Endothelial cell of umbilical vein (primary cell): ENCODE results near the gene ODF4. TPM values are rescaled to one million over a fixed set of nuclear protein-coding genes. Genes with fewer than 3 reads are reported as not detected.

Source experiments
- BruUV-seq: library from RNA; stranded (reverse); fragments of 400-500 nt; replicated peaks from 2 replicates; lab custom pipeline; 2021; lab: Mats Ljungman, UMichigan
- CTCF ChIA-PET: fragments of 300-600, 350-600 bp; sonication (Branson Sonifier 250); formaldehyde crosslinking; loops from one replicate; lab custom pipeline; 2021; ENCODE audit warnings: antibody characterized with exemption, inconsistent platforms; lab: Charles Lee
- POLR2A ChIA-PET: fragments of 300-600, 350-600 bp; sonication (Branson Sonifier 250); formaldehyde crosslinking; loops from one replicate; lab custom pipeline; 2021; ENCODE audit warnings: antibody characterized with exemption, inconsistent platforms; lab: Charles Lee
- DNase-seq: peaks from one replicate; pipeline ENCODE4 v3.0.0-alpha.2; 2011; ENCODE audit warnings: low read depth, low spot score
- FAIRE-seq: peaks from 2 replicates; lab custom pipeline; 2011; peaks lifted over from hg19 to GRCh38; lab: Jason Lieb, UNC
- H2AFZ ChIP-seq: 2 replicates; pipeline ENCODE4 v1.6.0; 2012; ENCODE audit warnings: low read depth, low read length, control low read depth, inconsistent platforms
- H3K27ac ChIP-seq: 2 replicates; pipeline ENCODE4 v1.5.1; 2011; ENCODE audit warnings: low read depth, mild to moderate bottlenecking, control low read depth, low read length, moderate library complexity; ENCODE audit not compliant: insufficient read depth
- H3K27me3 ChIP-seq, 2 experiments: 2 replicates each; pipeline versions ENCODE4 v1.6.0 to v1.6.1; 2011; ENCODE audit warnings: low read length in 2 of 2, mixed read lengths in 1 of 2; ENCODE audit not compliant: control insufficient read depth in 2 of 2, insufficient read depth in 2 of 2
- H3K36me3 ChIP-seq, 2 experiments: 2 replicates in 1 of 2; 3 replicates in 1 of 2; pipeline ENCODE4 v1.5.1; 2011; ENCODE audit warnings: low read length in 2 of 2, mild to moderate bottlenecking in 1 of 2, moderate library complexity in 1 of 2; ENCODE audit not compliant: control insufficient read depth in 2 of 2, insufficient read depth in 2 of 2; ENCODE audit errors: extremely low read depth in 1 of 2
- H3K4me1 ChIP-seq: 3 replicates; pipeline ENCODE4 v1.5.1; 2011; ENCODE audit warnings: mild to moderate bottlenecking, low read length; ENCODE audit not compliant: control insufficient read depth, insufficient read depth; ENCODE audit errors: extremely low read depth
- H3K4me2 ChIP-seq: 2 replicates; pipeline ENCODE4 v1.6.1; 2011; ENCODE audit warnings: low read length, control low read depth, mixed read lengths; ENCODE audit not compliant: insufficient read depth
- H3K4me3 ChIP-seq, 3 experiments: fragments of 200-600 bp in 1 of 3; sonication (generic), shearing (Covaris generic) in 1 of 3; replicated peaks in 1 of 3; 2 replicates each; pipeline ENCODE4 v1.5.1; 2011 to 2016; ENCODE audit warnings: control low read depth in 3 of 3, low read length in 3 of 3, mild to moderate bottlenecking in 2 of 3, inconsistent platforms in 1 of 3, low read depth in 1 of 3, moderate library complexity in 1 of 3; ENCODE audit not compliant: insufficient read depth in 1 of 3
- H3K79me2 ChIP-seq: 2 replicates; pipeline ENCODE4 v1.6.0; 2012; ENCODE audit warnings: low read length, inconsistent platforms; ENCODE audit not compliant: control insufficient read depth, insufficient read depth
- H3K9ac ChIP-seq: replicated peaks from 2 replicates; pipeline ENCODE3; 2011; ENCODE audit warnings: low read length, control low read depth; ENCODE audit not compliant: insufficient read depth; ENCODE audit errors: extremely low read depth
- H3K9me1 ChIP-seq: replicated peaks from 3 replicates; pipeline ENCODE4 v1.6.0; 2011; ENCODE audit warnings: mild to moderate bottlenecking, low read length; ENCODE audit not compliant: control insufficient read depth, insufficient read depth; ENCODE audit errors: extremely low read depth
- H3K9me3 ChIP-seq: replicated peaks from 2 replicates; pipeline ENCODE4 v1.5.1; 2012; ENCODE audit warnings: low read length, inconsistent platforms; ENCODE audit not compliant: control insufficient read depth, insufficient read depth
- H4K20me1 ChIP-seq: replicated peaks from 2 replicates; pipeline ENCODE3; 2011; ENCODE audit warnings: mild to moderate bottlenecking, low read length; ENCODE audit not compliant: control insufficient read depth, insufficient read depth; ENCODE audit errors: extremely low read depth
- CTCF ChIP-seq, 2 donors: IDR thresholded peaks; 1 replicate in 1 of 2; 2 replicates in 1 of 2; pipeline ENCODE4 v1.5.1; 2011; ENCODE audit warnings: low read length in 2 of 2, mild to moderate bottlenecking in 2 of 2, moderate library complexity in 2 of 2, control low read depth in 1 of 2, inconsistent platforms in 1 of 2, low read depth in 1 of 2; ENCODE audit not compliant: insufficient read depth in 1 of 2; ENCODE audit errors: extremely low read depth in 1 of 2
- EZH2 ChIP-seq: IDR thresholded peaks from 2 replicates; pipeline ENCODE4 v1.6.1; 2012; ENCODE audit warnings: borderline replicate concordance, low read depth, mild to moderate bottlenecking, moderate library complexity, low read length, inconsistent platforms; ENCODE audit not compliant: severe bottlenecking
- FOS ChIP-seq: IDR thresholded peaks from 2 replicates; pipeline ENCODE4 v1.6.1; 2011; ENCODE audit warnings: mild to moderate bottlenecking, low read length, moderate library complexity, borderline replicate concordance; ENCODE audit not compliant: insufficient read depth
- GATA2 ChIP-seq: IDR thresholded peaks from 2 replicates; pipeline ENCODE4 v1.7.0; 2011; ENCODE audit warnings: low read depth, mild to moderate bottlenecking, moderate library complexity, mixed read lengths, low read length; ENCODE audit not compliant: insufficient read length, insufficient read depth
- JUN ChIP-seq: IDR thresholded peaks from 2 replicates; pipeline ENCODE4 v1.6.1; 2011; ENCODE audit warnings: borderline replicate concordance, low read depth; ENCODE audit not compliant: insufficient read length, insufficient read depth
- MYC ChIP-seq: IDR thresholded peaks from one replicate; pipeline ENCODE4 v1.6.1; 2011; ENCODE audit warnings: mild to moderate bottlenecking, low read depth, low read length
- POLR2A ChIP-seq: IDR thresholded peaks from 2 replicates; pipeline ENCODE4 v1.6.1; 2012; ENCODE audit warnings: low read depth, mild to moderate bottlenecking, control low read depth, low read length
- POLR2AphosphoS5 ChIP-seq: IDR thresholded peaks from 2 replicates; pipeline ENCODE4 v1.6.1; 2012; ENCODE audit warnings: low read depth, mild to moderate bottlenecking, control low read depth, low read length, moderate library complexity; ENCODE audit not compliant: insufficient read depth
- dilution Hi-C: fragments of 300-500 bp; cut with MboI; formaldehyde crosslinking; loops from one replicate; pipeline ENCODE4 v1.15.0; 2019; ENCODE audit warnings: low sequenced_read_pairs; ENCODE audit not compliant: extremely low pct_ligation_motif_present
- intact Hi-C: fragments of 100-400 bp; cut with micrococcal nuclease; formaldehyde crosslinking; loops from one replicate; pipeline ENCODE4 v1.10.0; 2022
- polyA plus RNA-seq, 4 experiments: library from polyadenylated mRNA; depleted of rRNA in 3 of 4; stranded (reverse) in 3 of 4; unstranded in 1 of 4; fragments of >200 nt; gene quantifications; 2 replicates each; pipeline versions ENCODE4 v1.2.1 to v1.2.3, GENCODE V29; 2011 to 2012; ENCODE audit warnings: missing spikeins in 1 of 4
- total RNA-seq: library from RNA; stranded (reverse); gene quantifications from 2 replicates; pipeline ENCODE4 v1.2.3, GENCODE V29; 2021
- TF ChIP-seq, protein P1 (sequence below): IDR thresholded peaks from 2 replicates; pipeline ENCODE4 v1.6.1; 2011; ENCODE audit not compliant: insufficient read depth, insufficient read length

Gene ODF4
- total and polyA plus RNA-seq, 2 donors (not counting 3 experiments of a cell fraction or from before 2014, with no cell fraction given) = not detected

DNA sequence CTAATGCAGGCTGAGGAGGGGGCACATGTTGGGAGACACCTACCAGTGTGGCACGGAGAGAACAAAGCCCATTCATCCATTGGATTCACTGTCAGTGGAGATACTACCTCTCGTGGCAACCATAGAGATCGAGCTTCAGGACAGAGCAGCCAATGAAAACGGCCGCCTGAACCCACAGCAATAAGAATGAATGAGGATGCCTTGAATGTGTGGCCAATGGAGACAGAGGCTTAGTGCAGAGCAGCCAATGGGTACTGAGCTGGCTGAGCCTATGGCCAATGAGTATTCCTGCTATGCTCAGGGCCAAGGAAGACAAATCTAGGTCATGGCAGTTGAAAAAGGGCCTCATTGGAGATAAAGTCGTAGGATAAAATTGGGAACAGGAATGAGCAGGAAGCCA, 18.6 kb upstream of the ODF4 start:
- no peaks in the 10 kb centered on the region for H3K79me2 ChIP-seq
- H3K9me3 ChIP-seq = no peaks in the 10 kb centered on the region
- no peaks in the 10 kb centered on the region for H4K20me1 ChIP-seq
- no peak overlapping the region for H3K4me2 ChIP-seq
- H3K27me3 ChIP-seq = no peaks in the 10 kb centered on the region
- no TSS peak for BruUV-seq
- no peak overlapping the region for H3K4me3 ChIP-seq
- DNase-seq (no peak), FAIRE-seq (no peak)
- H3K36me3 ChIP-seq = peaks cover 25 to 35% of the 10 kb centered on the region in 2 experiments
- H3K9ac ChIP-seq = no peak overlapping the region
- dilution Hi-C loops (no loop called here), intact Hi-C loops (no loop called here)
- no peak overlapping the region for H2AFZ ChIP-seq
- no peak overlapping the region for H3K27ac ChIP-seq
- ChIA-PET CTCF (interaction anchor here (1.2 kb wide), 1 partner anchor 20 kb away, joined by 3 read pairs; no protein-coding TSS in a partner anchor), POLR2A (no interaction called here)
- no peaks in the 10 kb centered on the region for H3K9me1 ChIP-seq
- H3K4me1 ChIP-seq = peaks cover 5% of the 10 kb centered on the region
- no peak for TF ChIP-seq CTCF (IDR thresholded peaks at IDR 0.05; ENCODE audit: extremely low read depth in 1 of 2, insufficient read depth in 1 of 2, low read depth in 1 of 2, low read length in 2 of 2)
- no peak for TF ChIP-seq POLR2AphosphoS5

DNA sequence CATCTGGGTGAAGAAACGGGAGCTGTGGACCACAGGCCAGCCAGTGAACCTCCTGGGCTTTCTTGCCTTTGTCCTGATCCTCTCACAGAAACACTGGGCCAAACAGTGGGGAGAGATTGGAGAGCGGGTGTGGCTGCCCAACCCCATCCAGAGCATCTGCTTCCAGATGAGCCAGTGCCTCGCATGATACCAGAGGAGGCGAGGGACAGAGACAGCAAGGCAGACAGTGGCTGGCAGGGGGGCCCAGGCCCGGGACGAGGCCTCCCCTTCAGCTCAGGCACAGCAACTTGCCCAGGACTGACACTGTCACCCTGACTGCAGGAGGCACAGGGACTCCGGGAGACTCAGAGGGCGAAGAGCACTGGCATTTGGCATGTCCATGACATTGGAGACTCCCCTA, 17.6 kb upstream of the ODF4 start:
- H3K4me1 ChIP-seq = peaks cover 14% of the 10 kb centered on the region
- ChIA-PET POLR2A (no interaction called here), CTCF (interaction anchor here (1.1 to 1.2 kb wide), 2 partner anchors 19 to 21 kb away, joined by 3 read pairs; no protein-coding TSS in a partner anchor)
- no peak overlapping the region for H3K27ac ChIP-seq
- TF ChIP-seq JUN (no peak), GATA2 (no peak), POLR2AphosphoS5 (no peak), POLR2A (no peak), EZH2 (no peak), CTCF (IDR thresholded peaks at IDR 0.05; ENCODE audit: extremely low read depth in 1 of 2, insufficient read depth in 1 of 2, low read depth in 1 of 2, low read length in 2 of 2) (no peak), FOS (no peak), MYC (no peak)
- TF ChIP-seq, protein P1, sequence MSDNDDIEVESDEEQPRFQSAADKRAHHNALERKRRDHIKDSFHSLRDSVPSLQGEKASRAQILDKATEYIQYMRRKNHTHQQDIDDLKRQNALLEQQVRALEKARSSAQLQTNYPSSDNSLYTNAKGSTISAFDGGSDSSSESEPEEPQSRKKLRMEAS = no peak
- no peaks in the 10 kb centered on the region for H3K9me1 ChIP-seq
- no peaks in the 10 kb centered on the region for H3K9me3 ChIP-seq
- no peak overlapping the region for H3K4me2 ChIP-seq
- dilution Hi-C loops (no loop called here), intact Hi-C loops (no loop called here)
- H3K9ac ChIP-seq = no peak overlapping the region
- no peak for FAIRE-seq
- no peaks in the 10 kb centered on the region for H4K20me1 ChIP-seq
- H3K79me2 ChIP-seq = no peaks in the 10 kb centered on the region
- peaks cover 23 to 28% of the 10 kb centered on the region in 2 experiments for H3K36me3 ChIP-seq
- TSS peak; percentile 42 for BruUV-seq
- DNase-seq = no peak
- H3K27me3 ChIP-seq = no peaks in the 10 kb centered on the region
- no peak overlapping the region for H3K4me3 ChIP-seq
- no peak overlapping the region for H2AFZ ChIP-seq
